OCI-LY7 (cell line): Measurements from ENCODE around the gene TRMO. TPM values are rescaled to one million over a fixed set of nuclear protein-coding genes. Genes with fewer than 3 reads are reported as not detected.

Experiments used
- BruUV-seq: library from RNA; stranded (reverse); fragments of 400-500 nt; replicated peaks from 2 replicates; lab custom pipeline; 2021; lab: Mats Ljungman, UMichigan
- CTCF ChIA-PET: fragments of 300-600 bp; sonication (Branson Sonifier 250); formaldehyde crosslinking; loops from one replicate; lab custom pipeline; 2022; ENCODE audit warnings: antibody characterized with exemption; ENCODE audit not compliant: unreplicated experiment; lab: Charles Lee
- POLR2A ChIA-PET: fragments of 300-600 bp; sonication (Branson Sonifier 250); formaldehyde crosslinking; loops from one replicate; lab custom pipeline; 2022; ENCODE audit warnings: antibody characterized with exemption; lab: Charles Lee
- DNase-seq: peaks from one replicate; pipeline ENCODE4 v3.0.0-alpha.2; 2015; ENCODE audit warnings: low spot score
- H2AFZ ChIP-seq: fragments of 200-600 bp; sonication (generic), shearing (Covaris generic); 2 replicates; pipeline ENCODE4 v1.6.1; 2014; ENCODE audit warnings: mild to moderate bottlenecking, antibody characterized with exemption, low read length, moderate library complexity
- H3K27ac ChIP-seq: fragments of 200-600 bp; sonication (generic); 2 replicates; pipeline ENCODE4 v1.5.1; 2014; ENCODE audit warnings: mixed run types, low read depth, mild to moderate bottlenecking, moderate library complexity, low read length, inconsistent platforms; ENCODE audit not compliant: poor library complexity, severe bottlenecking
- H3K36me3 ChIP-seq: fragments of 200-600 bp; sonication (generic); 2 replicates; pipeline ENCODE4 v1.6.1; 2014; ENCODE audit warnings: mild to moderate bottlenecking, antibody characterized with exemption, low read length, moderate library complexity, mixed read lengths; ENCODE audit not compliant: insufficient read depth
- H3K4me1 ChIP-seq: fragments of 200-600 bp; sonication (generic); 2 replicates; pipeline ENCODE4 v1.5.1; 2014; ENCODE audit warnings: mild to moderate bottlenecking, low read length; ENCODE audit not compliant: insufficient read depth, poor library complexity, severe bottlenecking
- H3K4me2 ChIP-seq: fragments of 200-600 bp; sonication (generic); 2 replicates; pipeline ENCODE4 v1.6.1; 2014; ENCODE audit warnings: mild to moderate bottlenecking, low read length
- H3K4me3 ChIP-seq: fragments of 200-600 bp; sonication (generic); 2 replicates; pipeline ENCODE4 v1.5.1; 2014; ENCODE audit warnings: mild to moderate bottlenecking, low read depth, low read length; ENCODE audit not compliant: poor library complexity, severe bottlenecking
- H3K79me2 ChIP-seq: fragments of 200-600 bp; sonication (generic); 2 replicates; pipeline ENCODE4 v1.6.1; 2016; ENCODE audit warnings: low read depth, mild to moderate bottlenecking, low read length, moderate library complexity, mixed read lengths; ENCODE audit not compliant: insufficient read depth
- H3K9me2 ChIP-seq: fragments of 200-600 bp; sonication (generic); 2 replicates; pipeline ENCODE4 v1.6.1; 2016; ENCODE audit warnings: mild to moderate bottlenecking, low read length, mixed read lengths; ENCODE audit not compliant: insufficient read depth
- H3K9me3 ChIP-seq: fragments of 200-600 bp; sonication (generic); 2 replicates; pipeline ENCODE4 v1.6.1; 2014; ENCODE audit warnings: mild to moderate bottlenecking, mixed run types, low read length, mixed read lengths
- H4K20me1 ChIP-seq: fragments of 200-600 bp; sonication (generic); 2 replicates; pipeline ENCODE4 v1.6.1; 2014; ENCODE audit warnings: mild to moderate bottlenecking, antibody characterized with exemption, low read length, moderate library complexity, mixed read lengths; ENCODE audit not compliant: insufficient read depth
- CTCF ChIP-seq: fragments of 200-600 bp; sonication (generic); conservative IDR thresholded peaks from 2 replicates; pipeline ENCODE4 v1.5.1; 2014; ENCODE audit warnings: mild to moderate bottlenecking, antibody characterized with exemption, low read length, moderate library complexity, mixed read lengths
- EZH2phosphoT487 ChIP-seq: fragments of 200-600 bp; sonication (generic); IDR thresholded peaks from 2 replicates; pipeline ENCODE4 v1.6.1; 2018; ENCODE audit warnings: low read depth, borderline replicate concordance, mild to moderate bottlenecking, mixed run types, antibody characterized with exemption, low read length, moderate library complexity, mixed read lengths
- intact Hi-C: fragments of 100-400 bp; cut with micrococcal nuclease; formaldehyde crosslinking; loops from one replicate; pipeline ENCODE4 v1.10.0; 2022; ENCODE audit not compliant: unreplicated experiment
- total RNA-seq, 2 experiments: library from RNA; depleted of rRNA in 1 of 2; stranded (reverse); fragments of >200 nt in 1 of 2; shearing (Covaris generic) in 1 of 2; gene quantifications; 2 replicates each; pipeline ENCODE4 v1.2.3, GENCODE V29; 2014 to 2022

TRMO gene
- total RNA-seq, 2 experiments from 2014 or later: 10.9 to 17.6 TPM

GRCh38 chr9:97944612-97945011 is 22.3 kb upstream of the TRMO start:
- POLR2A ChIA-PET: interaction anchor here (0.5 to 1.3 kb wide), 4 partner anchors 14 to 46 kb away, joined by 3 to 4 read pairs (median 4); partner anchors contain the start of gene TRMO
- BruUV-seq: no TSS peak
- H4K20me1 ChIP-seq: no peaks in the 10 kb centered on the region
- H3K36me3 ChIP-seq: no peaks in the 10 kb centered on the region; the same call in 1 of the 2 replicates
- no peak for DNase-seq
- no peaks in the 10 kb centered on the region for H3K9me3 ChIP-seq
- H3K4me2 ChIP-seq: no peak overlapping the region
- no peaks in the 10 kb centered on the region for H3K79me2 ChIP-seq
- CTCF ChIA-PET: interaction anchor here (0.7 kb wide), 1 partner anchor 10 kb away, joined by 4 read pairs; no protein-coding TSS in a partner anchor
- no peak overlapping the region for H3K27ac ChIP-seq
- no peak for TF ChIP-seq CTCF
- TF ChIP-seq EZH2phosphoT487: no peak
- H3K4me3 ChIP-seq: no peak overlapping the region
- intact Hi-C loops: no loop called here
- H2AFZ ChIP-seq: no peak overlapping the region
- peaks cover 35% of the 10 kb centered on the region for H3K4me1 ChIP-seq
- H3K9me2 ChIP-seq: no peaks in the 10 kb centered on the region

GRCh38 chr9:97943308-97943855 is 21.1 kb upstream of the TRMO start:
- no peak for DNase-seq

More at GRCh38 chr9:97943308-97943855, 21.1 kb upstream of the TRMO start:
- ChIA-PET POLR2A (interaction anchor here (1.1 to 1.9 kb wide), 4 partner anchors 9 to 21 kb away, joined by 3 to 6 read pairs (median 4); partner anchors contain the start of gene TRMO), CTCF (interaction anchor here (1.1 kb wide), 1 partner anchor 9 kb away, joined by 3 read pairs; no protein-coding TSS in a partner anchor)
- no TSS peak for BruUV-seq
- Histone ChIP-seq H4K20me1 (no peaks in the 10 kb centered on the region), H3K4me3 (no peak overlapping the region), H3K4me2 (no peak overlapping the region), H2AFZ (no peak overlapping the region), H3K79me2 (no peaks in the 10 kb centered on the region), H3K36me3 (no peaks in the 10 kb centered on the region), H3K9me3 (no peaks in the 10 kb centered on the region), H3K9me2 (no peaks in the 10 kb centered on the region), H3K27ac (no peak overlapping the region), H3K4me1 (peaks cover 48% of the 10 kb centered on the region)
- intact Hi-C loops: no loop called here
- TF ChIP-seq EZH2phosphoT487: no peak
- TF ChIP-seq CTCF: no peak
